Measurements from ENCODE around the gene AXIN1.

Gene AXIN1

DNA sequence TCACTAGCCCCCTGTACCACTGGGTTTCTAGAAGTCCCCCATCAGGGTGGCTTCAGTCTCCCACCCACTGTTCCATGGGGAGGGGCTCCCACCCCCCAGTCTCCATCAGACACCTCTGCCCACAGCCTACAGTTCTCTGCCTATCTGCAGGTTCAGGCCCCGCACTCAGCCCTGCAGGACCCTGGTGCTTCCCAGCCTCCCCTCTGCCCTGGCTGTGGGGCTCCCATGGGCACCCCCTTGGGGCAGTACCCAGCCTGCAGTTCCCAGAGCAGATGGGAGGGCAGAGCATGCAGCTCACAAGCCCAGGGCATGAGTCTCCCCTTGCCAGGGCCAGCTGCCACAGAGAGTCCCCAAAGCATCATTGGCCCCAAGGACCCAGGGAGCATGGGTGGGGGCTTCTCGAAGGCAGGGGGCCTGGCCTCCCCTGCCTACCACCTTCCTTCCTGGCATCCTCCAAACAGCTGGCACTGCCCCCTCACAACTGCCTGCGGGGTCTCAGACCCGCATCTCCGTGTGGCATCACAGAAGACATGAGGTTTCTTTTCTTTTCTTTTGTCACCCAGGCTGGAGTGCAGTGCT is 20.6 kb upstream of the AXIN1 start:
- Histone ChIP-seq H3K27me3 (ENCODE audit: control insufficient read depth, insufficient read depth, low read length) (no peaks in the 10 kb centered on the region), H3K4me1 (ENCODE audit: control insufficient read depth, insufficient read depth, low read length) (peaks cover 13% of the 10 kb centered on the region), H3K9me3 (replicated peaks; ENCODE audit: low read length) (no peaks in the 10 kb centered on the region), H3K4me3 (ENCODE audit: low read length) (no peak overlapping the region), H3K9ac (ENCODE audit: low read depth, low read length) (no peak overlapping the region), H3K4me2 (ENCODE audit: low read length) (no peak overlapping the region), H3K36me3 (ENCODE audit: insufficient read depth, low read length) (peaks cover 49% of the 10 kb centered on the region)

DNA sequence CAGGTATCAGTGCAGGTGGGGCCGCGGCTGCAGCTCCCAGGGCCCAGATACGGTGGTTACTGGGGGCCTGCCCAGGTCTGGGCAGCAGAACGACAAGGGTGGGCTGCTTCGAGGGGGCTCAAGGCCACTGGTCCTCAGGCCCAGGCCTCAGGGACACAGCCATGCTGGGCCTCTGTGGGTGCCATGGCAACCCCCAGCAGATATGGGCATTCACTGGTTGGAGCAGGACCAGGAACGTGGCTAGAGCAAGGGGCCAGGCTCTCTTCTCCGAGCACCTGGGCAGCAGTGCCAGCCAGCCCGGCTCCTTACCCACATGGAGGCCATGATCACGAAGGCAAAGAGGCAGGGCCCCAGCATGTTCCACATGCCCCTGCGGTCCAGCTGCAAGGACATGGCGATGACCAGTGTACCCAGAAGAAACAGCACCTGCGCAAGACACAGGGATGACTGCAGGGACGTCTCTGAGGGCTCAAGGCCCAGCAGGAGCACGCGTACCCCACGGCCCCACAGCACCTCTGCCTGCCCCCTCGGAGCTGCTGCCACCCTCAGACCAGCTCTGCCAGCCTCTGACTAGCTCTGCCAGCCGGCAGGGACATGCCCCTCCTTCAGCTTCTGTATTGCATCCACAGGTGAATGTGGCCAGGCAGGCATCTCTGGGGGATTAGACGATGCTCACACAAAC is 19.9 kb upstream of the AXIN1 start:
- Histone ChIP-seq H3K4me2 (ENCODE audit: low read length) (no peak overlapping the region), H3K4me3 (ENCODE audit: low read length) (no peak overlapping the region), H3K9ac (ENCODE audit: low read depth, low read length) (no peak overlapping the region), H3K27me3 (ENCODE audit: control insufficient read depth, insufficient read depth, low read length) (no peaks in the 10 kb centered on the region), H3K9me3 (replicated peaks; ENCODE audit: low read length) (no peaks in the 10 kb centered on the region), H3K36me3 (ENCODE audit: insufficient read depth, low read length) (peaks cover 53% of the 10 kb centered on the region), H3K4me1 (ENCODE audit: control insufficient read depth, insufficient read depth, low read length) (peaks cover 13% of the 10 kb centered on the region)

DNA sequence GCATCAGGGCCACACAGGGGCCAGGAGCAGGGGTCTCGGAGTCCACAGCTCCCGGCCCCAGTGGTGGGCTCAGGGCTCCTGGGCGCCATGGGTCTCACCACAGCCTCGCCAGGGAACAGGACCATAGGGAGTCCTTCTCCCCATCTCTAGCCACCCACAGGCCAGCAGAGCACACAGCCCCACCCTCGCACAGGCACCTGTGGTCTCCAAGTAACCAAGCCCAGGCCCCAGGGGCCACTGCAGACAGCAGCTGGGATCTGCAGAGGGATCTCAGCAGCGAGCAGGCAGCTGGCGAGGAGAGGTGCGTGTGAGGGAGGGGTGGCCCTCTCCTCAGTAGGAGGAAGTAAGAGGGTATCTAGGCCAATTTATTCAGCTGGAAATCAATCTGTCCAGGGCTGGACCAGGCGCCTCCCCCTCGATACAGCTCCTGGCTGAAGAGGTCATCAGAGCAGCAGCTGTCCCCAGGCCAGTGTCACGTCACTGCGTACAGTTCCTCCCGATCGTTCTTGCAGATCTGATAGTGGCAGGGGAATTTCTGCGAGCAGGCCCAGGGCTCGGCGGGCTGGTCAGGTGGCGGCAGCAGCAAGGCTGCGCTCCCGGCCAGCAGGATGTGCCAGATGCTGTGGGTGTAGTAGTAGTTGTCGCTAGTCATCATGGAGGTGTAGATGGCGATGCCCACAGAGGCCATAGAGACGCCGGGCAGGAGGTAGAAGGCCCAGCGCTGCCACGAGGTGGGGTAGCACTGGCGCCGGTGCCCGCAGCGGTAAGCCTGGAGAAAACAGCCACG is 19.2 kb upstream of the AXIN1 start:
- Histone ChIP-seq H3K9ac (ENCODE audit: low read depth, low read length) (no peak overlapping the region), H3K4me1 (ENCODE audit: control insufficient read depth, insufficient read depth, low read length) (peaks cover 13% of the 10 kb centered on the region), H3K27me3 (ENCODE audit: control insufficient read depth, insufficient read depth, low read length) (no peaks in the 10 kb centered on the region), H3K4me2 (ENCODE audit: low read length) (no peak overlapping the region), H3K4me3 (ENCODE audit: low read length) (no peak overlapping the region), H3K36me3 (ENCODE audit: insufficient read depth, low read length) (peaks cover 55% of the 10 kb centered on the region), H3K9me3 (replicated peaks; ENCODE audit: low read length) (no peaks in the 10 kb centered on the region)

- H3K4me2 ChIP-seq (ENCODE audit: low read length): peak overlapping the region; percentile 77
- H3K36me3 ChIP-seq (ENCODE audit: insufficient read depth, low read length): peaks cover 55% of the 10 kb centered on the region
- H3K4me3 ChIP-seq (ENCODE audit: low read length): peak overlapping the region; percentile 42
- peak overlapping the region; percentile 72 for H3K9ac ChIP-seq (ENCODE audit: low read depth, low read length)
- H3K4me1 ChIP-seq (ENCODE audit: control insufficient read depth, insufficient read depth, low read length): peaks cover 13% of the 10 kb centered on the region
- no peaks in the 10 kb centered on the region for H3K9me3 ChIP-seq (replicated peaks; ENCODE audit: low read length)
- H3K27me3 ChIP-seq (ENCODE audit: control insufficient read depth, insufficient read depth, low read length): no peaks in the 10 kb centered on the region
Measured at GRCh38 chr16:370979-371514, 18.5 kb upstream of the AXIN1 start.

- H3K36me3 ChIP-seq (ENCODE audit: insufficient read depth, low read length): peaks cover 52% of the 10 kb centered on the region
- H3K4me1 ChIP-seq (ENCODE audit: control insufficient read depth, insufficient read depth, low read length): peaks cover 13% of the 10 kb centered on the region
- H3K9ac ChIP-seq (ENCODE audit: low read depth, low read length): peak within 1 kb of the TSS; percentile 72
- no peaks in the 10 kb centered on the region for H3K27me3 ChIP-seq (ENCODE audit: control insufficient read depth, insufficient read depth, low read length)
- H3K9me3 ChIP-seq (replicated peaks; ENCODE audit: low read length): no peaks in the 10 kb centered on the region
- peak within 1 kb of the TSS; percentile 81 for H3K4me2 ChIP-seq (ENCODE audit: low read length)
- H3K4me3 ChIP-seq (ENCODE audit: low read length): peak within 1 kb of the TSS; percentile 73
Measured at GRCh38 chr16:370443-370842, 17.9 kb upstream of the AXIN1 start, which contains the start of gene MRPL28. MRPL28 (minus strand) TSS chr16:370538; CDS start chr16:370218, 320 bp downstream.

DNA sequence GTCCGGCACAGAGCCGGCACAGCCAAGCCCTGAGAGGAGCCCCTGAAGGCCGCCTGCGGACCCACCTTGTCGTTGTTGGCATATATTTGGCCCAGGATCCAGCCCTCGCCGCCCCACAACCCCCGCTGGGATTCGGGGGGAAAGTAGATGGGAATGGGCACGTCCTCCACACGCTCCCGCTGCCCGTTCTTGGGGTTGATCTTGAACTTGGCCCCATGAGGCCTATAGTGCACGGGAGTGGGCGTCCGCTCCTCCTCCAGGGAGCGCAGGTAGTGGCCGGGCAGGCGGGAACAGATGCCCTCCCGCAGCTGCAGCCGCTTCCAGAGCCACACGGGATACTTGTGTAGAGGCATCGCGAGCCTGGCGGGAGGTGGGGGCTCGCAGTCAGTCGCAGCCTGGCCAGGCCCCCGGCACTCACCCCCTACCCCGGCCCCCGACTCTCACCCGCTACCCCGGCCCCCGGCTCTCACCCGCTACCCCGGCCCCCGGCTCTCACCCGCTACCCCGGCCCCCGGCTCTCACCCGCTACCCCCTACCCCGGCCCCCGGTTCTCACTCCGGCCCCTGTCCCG is 17.4 kb upstream of the AXIN1 start:
- Histone ChIP-seq H3K9me3 (replicated peaks; ENCODE audit: low read length) (no peaks in the 10 kb centered on the region), H3K4me2 (ENCODE audit: low read length) (peak overlapping the region; percentile 81), H3K36me3 (ENCODE audit: insufficient read depth, low read length) (peaks cover 49% of the 10 kb centered on the region), H3K27me3 (ENCODE audit: control insufficient read depth, insufficient read depth, low read length) (no peaks in the 10 kb centered on the region), H3K4me3 (ENCODE audit: low read length) (peak overlapping the region; percentile 73), H3K9ac (ENCODE audit: low read depth, low read length) (peak overlapping the region; percentile 61), H3K4me1 (ENCODE audit: control insufficient read depth, insufficient read depth, low read length) (peaks cover 13% of the 10 kb centered on the region)

GRCh38 chr16:369275-369865 is 16.8 kb upstream of the AXIN1 start:
- Histone ChIP-seq H3K9me3 (replicated peaks; ENCODE audit: low read length) (no peaks in the 10 kb centered on the region), H3K36me3 (ENCODE audit: insufficient read depth, low read length) (peaks cover 43% of the 10 kb centered on the region), H3K4me2 (ENCODE audit: low read length) (peak overlapping the region; percentile 81), H3K4me3 (ENCODE audit: low read length) (peak overlapping the region; percentile 73), H3K27me3 (ENCODE audit: control insufficient read depth, insufficient read depth, low read length) (no peaks in the 10 kb centered on the region), H3K9ac (ENCODE audit: low read depth, low read length) (peak overlapping the region; percentile 61), H3K4me1 (ENCODE audit: control insufficient read depth, insufficient read depth, low read length) (peaks cover 17% of the 10 kb centered on the region)

DNA sequence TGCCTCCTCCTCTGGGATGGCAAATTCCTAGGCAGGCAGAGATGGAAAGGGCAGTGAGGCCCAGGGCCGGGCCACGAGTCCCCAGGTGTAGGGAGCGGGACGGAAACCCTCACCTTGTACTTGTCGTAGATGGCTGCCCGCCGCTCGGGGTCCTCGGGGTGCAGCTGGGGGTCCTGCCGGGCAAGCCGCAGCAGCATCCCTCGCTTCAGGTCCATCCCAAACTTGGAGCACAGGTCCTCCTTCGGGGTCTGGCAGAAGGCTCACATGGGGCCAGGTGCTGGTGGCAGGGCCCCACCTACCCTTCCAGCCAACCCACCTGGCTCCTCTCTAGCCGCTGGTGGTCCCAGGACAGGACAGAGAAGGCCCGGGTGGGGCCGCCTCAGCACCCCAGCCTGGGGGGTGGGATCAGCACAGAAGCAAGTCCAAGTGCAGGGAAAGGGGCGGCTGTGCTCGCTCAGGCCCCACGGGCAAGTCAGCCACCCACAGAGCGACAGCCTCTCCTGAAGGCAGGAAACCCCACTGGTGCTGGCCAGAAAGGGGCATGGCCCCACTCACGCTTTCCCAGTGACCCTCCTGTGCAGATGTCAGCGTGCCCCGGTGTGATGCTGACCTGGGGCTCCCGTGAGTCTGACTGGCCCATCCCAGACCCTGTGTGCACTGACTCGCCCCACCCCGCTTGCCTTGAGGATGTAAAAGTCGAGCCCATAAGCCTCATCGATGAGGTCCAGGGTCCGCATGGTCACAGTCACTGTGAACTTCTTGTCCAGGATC is 16.1 kb upstream of the AXIN1 start:
- Histone ChIP-seq H3K4me3 (ENCODE audit: low read length) (no peak overlapping the region), H3K4me1 (ENCODE audit: control insufficient read depth, insufficient read depth, low read length) (peaks cover 17% of the 10 kb centered on the region), H3K27me3 (ENCODE audit: control insufficient read depth, insufficient read depth, low read length) (peaks cover 3% of the 10 kb centered on the region), H3K4me2 (ENCODE audit: low read length) (no peak overlapping the region), H3K9me3 (replicated peaks; ENCODE audit: low read length) (no peaks in the 10 kb centered on the region), H3K9ac (ENCODE audit: low read depth, low read length) (no peak overlapping the region), H3K36me3 (ENCODE audit: insufficient read depth, low read length) (peaks cover 40% of the 10 kb centered on the region)

- Histone ChIP-seq H3K27me3 (ENCODE audit: control insufficient read depth, insufficient read depth, low read length) (peaks cover 6% of the 10 kb centered on the region), H3K9ac (ENCODE audit: low read depth, low read length) (no peak overlapping the region), H3K4me2 (ENCODE audit: low read length) (no peak overlapping the region), H3K9me3 (replicated peaks; ENCODE audit: low read length) (no peaks in the 10 kb centered on the region), H3K4me3 (ENCODE audit: low read length) (no peak overlapping the region), H3K36me3 (ENCODE audit: insufficient read depth, low read length) (peaks cover 34% of the 10 kb centered on the region), H3K4me1 (ENCODE audit: control insufficient read depth, insufficient read depth, low read length) (peaks cover 17% of the 10 kb centered on the region)
Measured at GRCh38 chr16:367333-367903, 14.9 kb upstream of the AXIN1 start.

GRCh38 chr16:366476-366875 is 14.0 kb upstream of the AXIN1 start:
- Histone ChIP-seq H3K4me1 (ENCODE audit: control insufficient read depth, insufficient read depth, low read length) (peaks cover 20% of the 10 kb centered on the region), H3K4me2 (ENCODE audit: low read length) (no peak overlapping the region), H3K9ac (ENCODE audit: low read depth, low read length) (no peak overlapping the region), H3K36me3 (ENCODE audit: insufficient read depth, low read length) (peaks cover 25% of the 10 kb centered on the region), H3K9me3 (replicated peaks; ENCODE audit: low read length) (no peaks in the 10 kb centered on the region), H3K27me3 (ENCODE audit: control insufficient read depth, insufficient read depth, low read length) (peaks cover 6% of the 10 kb centered on the region), H3K4me3 (ENCODE audit: low read length) (no peak overlapping the region)
